ENCODE results near the gene ZBTB2. TPM values are rescaled to one million over a fixed set of nuclear protein-coding genes. Genes with fewer than 3 reads are reported as not detected.

Gene ZBTB2
- polyA plus RNA-seq, 1 of the 3 experiments (the other 2 are of a cell fraction) = 6.7 TPM

DNA sequence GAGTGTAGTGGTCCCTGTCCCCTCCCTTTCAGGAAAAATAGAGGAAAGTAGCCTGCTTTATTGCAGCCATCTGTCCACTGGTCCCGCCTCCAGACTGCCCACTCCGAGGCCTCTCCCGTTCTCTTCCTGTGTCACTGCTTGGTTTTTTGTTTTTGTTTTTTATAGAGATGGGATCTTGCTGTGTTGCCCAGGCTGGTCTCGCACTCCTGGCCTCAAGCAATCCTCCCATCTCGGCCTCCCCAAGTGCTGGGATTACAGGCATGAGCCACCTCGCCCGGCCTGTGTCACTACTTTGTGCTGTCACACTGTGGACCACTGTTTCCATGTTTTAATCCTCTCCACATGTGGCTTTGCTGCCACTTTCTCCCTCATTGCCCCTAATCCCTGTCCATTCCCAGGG is 71.2 kb downstream of the ZBTB2 start:
- Histone ChIP-seq H3F3A (replicated peaks; ENCODE audit: insufficient read depth) (peaks cover 20% of the 10 kb centered on the region), H2AFZ (ENCODE audit: low read depth) (no peak overlapping the region), H3K9me2 (no peaks in the 10 kb centered on the region), H3K27me3 (ENCODE audit: insufficient read depth) (no peaks in the 10 kb centered on the region), H3K27ac (ENCODE audit: low read depth in 2 of 2, low read length in 1 of 2) (no peak overlapping the region), H3K4me1 (ENCODE audit: control insufficient read depth in 1 of 2, insufficient read depth in 2 of 2, low read depth in 1 of 2, low read length in 1 of 2) (peaks cover 7 to 16% of the 10 kb centered on the region in 2 experiments; a peak in 3 of 4 replicates), H3K4me3 (ENCODE audit: low read depth in 2 of 2, low read length in 1 of 2) (no peak overlapping the region), H3K9ac (no peak overlapping the region), H4K20me1 (ENCODE audit: insufficient read depth) (no peaks in the 10 kb centered on the region), H3K9me3 (no peaks in the 10 kb centered on the region), H3K36me3 (replicated peaks in 1 of 2; ENCODE audit: control insufficient read depth in 1 of 2, insufficient read depth in 2 of 2, low read length in 1 of 2) (peaks cover 0 to 10% of the 10 kb centered on the region in 2 experiments), H3K79me2 (ENCODE audit: insufficient read depth) (peaks cover 41% of the 10 kb centered on the region; the same call in 1 of the 2 replicates), H3K4me2 (no peak overlapping the region)
- WGBS (ENCODE audit: low lambda C conversion rate) = 97% methylated on average over 7 of the region's 7 CpGs
- no peak for DNase-seq
- ChIA-PET CTCF (interaction anchor here (9.5 kb wide), 1 partner anchor 305 kb away, joined by 371 read pairs; no protein-coding TSS in a partner anchor), POLR2A (no interaction called here)
- no peak for TF ChIP-seq GABPA (IDR thresholded peaks at IDR 0.05; ENCODE audit: low read depth)
- TF ChIP-seq JUND (IDR thresholded peaks at IDR 0.05) = no peak
- TF ChIP-seq, protein P1, sequence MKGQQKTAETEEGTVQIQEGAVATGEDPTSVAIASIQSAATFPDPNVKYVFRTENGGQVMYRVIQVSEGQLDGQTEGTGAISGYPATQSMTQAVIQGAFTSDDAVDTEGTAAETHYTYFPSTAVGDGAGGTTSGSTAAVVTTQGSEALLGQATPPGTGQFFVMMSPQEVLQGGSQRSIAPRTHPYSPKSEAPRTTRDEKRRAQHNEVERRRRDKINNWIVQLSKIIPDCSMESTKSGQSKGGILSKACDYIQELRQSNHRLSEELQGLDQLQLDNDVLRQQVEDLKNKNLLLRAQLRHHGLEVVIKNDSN (IDR thresholded peaks at IDR 0.05; ENCODE audit: borderline replicate concordance, low read depth) = no peak
- no peak for TF ChIP-seq TEAD4 (IDR thresholded peaks at IDR 0.05; ENCODE audit: borderline replicate concordance, insufficient read depth)
- TF ChIP-seq EP300 (IDR thresholded peaks at IDR 0.05; ENCODE audit: borderline replicate concordance in 1 of 2, low read depth in 1 of 2, low read length in 1 of 2) = no peak
- no peak for TF ChIP-seq REST (IDR thresholded peaks at IDR 0.05; ENCODE audit: low read depth, low read length)
- TF ChIP-seq TCF12 (IDR thresholded peaks at IDR 0.05) = no peak
- no peak for TF ChIP-seq MXI1 (IDR thresholded peaks at IDR 0.05; ENCODE audit: low read depth, low read length)
- TF ChIP-seq, protein P2, sequence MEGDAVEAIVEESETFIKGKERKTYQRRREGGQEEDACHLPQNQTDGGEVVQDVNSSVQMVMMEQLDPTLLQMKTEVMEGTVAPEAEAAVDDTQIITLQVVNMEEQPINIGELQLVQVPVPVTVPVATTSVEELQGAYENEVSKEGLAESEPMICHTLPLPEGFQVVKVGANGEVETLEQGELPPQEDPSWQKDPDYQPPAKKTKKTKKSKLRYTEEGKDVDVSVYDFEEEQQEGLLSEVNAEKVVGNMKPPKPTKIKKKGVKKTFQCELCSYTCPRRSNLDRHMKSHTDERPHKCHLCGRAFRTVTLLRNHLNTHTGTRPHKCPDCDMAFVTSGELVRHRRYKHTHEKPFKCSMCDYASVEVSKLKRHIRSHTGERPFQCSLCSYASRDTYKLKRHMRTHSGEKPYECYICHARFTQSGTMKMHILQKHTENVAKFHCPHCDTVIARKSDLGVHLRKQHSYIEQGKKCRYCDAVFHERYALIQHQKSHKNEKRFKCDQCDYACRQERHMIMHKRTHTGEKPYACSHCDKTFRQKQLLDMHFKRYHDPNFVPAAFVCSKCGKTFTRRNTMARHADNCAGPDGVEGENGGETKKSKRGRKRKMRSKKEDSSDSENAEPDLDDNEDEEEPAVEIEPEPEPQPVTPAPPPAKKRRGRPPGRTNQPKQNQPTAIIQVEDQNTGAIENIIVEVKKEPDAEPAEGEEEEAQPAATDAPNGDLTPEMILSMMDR (IDR thresholded peaks at IDR 0.05) = no peak
- no peak for TF ChIP-seq RAD21 (IDR thresholded peaks at IDR 0.05; ENCODE audit: low read length)
- TF ChIP-seq, protein P3, sequence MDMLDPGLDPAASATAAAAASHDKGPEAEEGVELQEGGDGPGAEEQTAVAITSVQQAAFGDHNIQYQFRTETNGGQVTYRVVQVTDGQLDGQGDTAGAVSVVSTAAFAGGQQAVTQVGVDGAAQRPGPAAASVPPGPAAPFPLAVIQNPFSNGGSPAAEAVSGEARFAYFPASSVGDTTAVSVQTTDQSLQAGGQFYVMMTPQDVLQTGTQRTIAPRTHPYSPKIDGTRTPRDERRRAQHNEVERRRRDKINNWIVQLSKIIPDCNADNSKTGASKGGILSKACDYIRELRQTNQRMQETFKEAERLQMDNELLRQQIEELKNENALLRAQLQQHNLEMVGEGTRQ (IDR thresholded peaks at IDR 0.05; ENCODE audit: borderline replicate concordance, low read depth, low read length) = no peak
- TF ChIP-seq GATA2 (CRISPR knock-in tag; IDR thresholded peaks at IDR 0.05) = no peak

All from SK-N-SH (cell line).